Activated naive CD8-positive, alpha-beta T cell treated with anti-CD3 and anti-CD28 coated beads, Interleukin-2, amount 50 U/mL, for 16 hours (primary cell): ENCODE measurements around the gene EME2.
"Not testable (repeated sequence)": the region's sequence is repeated elsewhere in the genome, so short reads cannot be mapped to it uniquely, and the experiment has no call there.

ENCODE experiments used
- DNase-seq: peaks from one replicate; pipeline ENCODE4 v3.0.0-alpha.2; 2020; ENCODE audit warnings: low read depth, low spot score

EME2 gene

GRCh38 chr16:1791256-1791942 lies 18.8 kb downstream of the EME2 start:
- no peak for DNase-seq

DNA sequence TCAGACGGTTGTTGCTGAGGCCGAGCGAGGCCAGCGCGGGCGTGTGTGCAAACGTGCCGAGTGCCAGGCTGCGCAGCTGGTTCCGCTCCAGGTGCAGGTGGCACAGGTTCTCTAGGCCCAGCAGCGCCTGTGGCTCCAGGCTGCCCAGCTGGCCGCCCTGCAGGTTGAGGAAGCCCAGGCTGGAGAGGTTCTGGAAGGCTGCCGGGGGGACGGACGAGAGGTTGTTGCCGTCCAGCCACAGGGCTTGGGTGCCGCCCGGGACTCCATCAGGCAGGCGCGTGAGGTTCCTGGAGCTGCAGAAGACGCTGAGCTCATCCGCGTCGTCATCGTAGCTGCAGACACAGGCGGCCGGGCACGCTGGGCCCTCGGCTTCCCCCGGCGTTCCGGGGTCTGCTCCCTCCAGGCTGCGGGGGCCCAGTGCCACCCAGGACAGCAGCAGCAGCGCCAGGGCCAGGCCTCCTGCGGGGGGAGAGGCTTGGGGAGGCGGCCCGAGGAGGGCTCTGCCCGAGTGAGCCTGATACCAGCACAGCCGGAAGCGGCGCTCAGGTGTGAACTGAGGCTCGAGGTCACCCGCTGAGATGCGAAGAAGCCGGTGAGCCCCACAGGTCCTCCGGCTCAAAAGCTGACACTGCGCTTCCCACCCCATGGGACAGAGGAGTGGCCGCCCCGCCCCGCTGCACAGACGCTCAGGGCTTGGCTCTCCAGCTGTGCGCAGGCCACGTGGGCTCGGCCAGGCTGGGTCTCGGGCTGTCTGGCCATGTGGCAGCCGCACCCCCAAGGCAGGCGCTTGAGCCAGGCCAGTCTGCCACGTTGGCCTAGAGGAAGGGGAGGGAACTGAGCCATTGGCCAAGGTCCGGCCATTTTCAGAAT lies 19.6 kb downstream of the EME2 start:
- DNase-seq, result no peak

- no peak for DNase-seq
These were observed 20.4 kb downstream of the EME2 start for GRCh38 chr16:1792836-1793577.

DNA sequence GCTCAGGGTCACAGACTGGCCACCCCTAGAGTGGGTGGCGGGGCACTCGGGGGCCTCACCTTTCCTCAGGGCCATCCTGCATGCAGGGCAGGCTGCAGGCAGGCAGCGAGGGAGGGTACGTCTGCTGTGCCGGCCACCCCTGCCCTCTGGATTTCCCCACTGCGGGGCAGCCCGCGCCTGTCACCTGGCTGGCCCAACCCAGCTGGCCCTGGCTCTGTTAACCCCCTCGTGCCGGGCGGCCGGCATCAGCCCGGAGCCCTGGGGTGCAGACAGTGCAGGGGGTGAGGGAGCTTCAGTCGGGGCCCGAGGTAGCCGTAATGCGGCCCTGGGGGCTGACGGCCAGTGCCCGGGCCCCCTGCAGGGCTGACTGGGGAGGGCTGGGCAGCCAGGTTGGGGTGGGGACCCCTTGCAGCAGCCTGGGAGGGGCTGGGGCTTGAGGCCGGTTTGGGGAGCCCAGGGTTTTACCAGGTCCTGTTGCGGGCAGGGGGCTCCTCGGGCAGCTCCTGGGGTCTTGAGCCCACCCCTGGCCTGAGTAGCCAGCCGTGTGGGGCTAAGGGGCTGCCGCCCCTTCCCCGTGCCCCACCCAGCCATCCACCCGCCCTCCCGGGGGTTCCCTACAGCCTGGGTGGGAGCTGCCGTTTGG lies 21.1 kb downstream of the EME2 start, which contains the start of gene IGFALS:
Gene IGFALS (minus strand): TSS at position 128 of the 643 bp plus-strand sequence. CDS start 53 bp downstream, at position 75.
- DNase-seq, result no peak

GRCh38 chr16:1794221-1794871 lies 21.7 kb downstream of the EME2 start:
- DNase-seq, result no peak

- DNase-seq, result no peak
These were observed 22.5 kb downstream of the EME2 start for GRCh38 chr16:1794908-1795666.

DNA sequence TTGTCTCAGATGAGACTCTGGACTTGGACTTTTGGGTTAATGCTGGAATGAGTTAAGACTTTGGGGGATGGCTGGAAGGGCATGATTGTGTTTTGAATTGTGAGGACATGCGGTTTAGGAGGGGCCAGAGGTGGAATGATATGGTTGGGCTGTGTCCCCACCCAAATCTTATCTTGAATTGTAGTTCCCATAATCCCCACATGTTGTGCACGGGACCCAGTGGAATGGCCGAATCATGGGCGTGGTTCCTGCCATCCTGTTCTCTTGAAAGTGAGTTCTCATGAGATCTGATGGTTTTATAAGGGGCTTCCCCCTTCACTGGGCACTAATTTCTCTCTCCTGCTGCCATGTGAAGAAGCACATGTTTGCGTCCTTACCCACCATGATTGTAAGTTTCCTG lies 26.7 kb downstream of the EME2 start:
- not testable (repeated sequence) for DNase-seq

- DNase-seq, result no peak
These were observed 28.1 kb downstream of the EME2 start for GRCh38 chr16:1800701-1801100.

GRCh38 chr16:1807626-1808025 lies 35.0 kb downstream of the EME2 start:
- DNase-seq, result no peak

GRCh38 chr16:1808691-1809090 lies 36.1 kb downstream of the EME2 start:
- DNase-seq, result no peak

- no peak for DNase-seq
These were observed 36.7 kb downstream of the EME2 start for GRCh38 chr16:1809281-1809801.

- DNase-seq, result no peak
These were observed 37.5 kb downstream of the EME2 start for GRCh38 chr16:1810106-1810505.

DNA sequence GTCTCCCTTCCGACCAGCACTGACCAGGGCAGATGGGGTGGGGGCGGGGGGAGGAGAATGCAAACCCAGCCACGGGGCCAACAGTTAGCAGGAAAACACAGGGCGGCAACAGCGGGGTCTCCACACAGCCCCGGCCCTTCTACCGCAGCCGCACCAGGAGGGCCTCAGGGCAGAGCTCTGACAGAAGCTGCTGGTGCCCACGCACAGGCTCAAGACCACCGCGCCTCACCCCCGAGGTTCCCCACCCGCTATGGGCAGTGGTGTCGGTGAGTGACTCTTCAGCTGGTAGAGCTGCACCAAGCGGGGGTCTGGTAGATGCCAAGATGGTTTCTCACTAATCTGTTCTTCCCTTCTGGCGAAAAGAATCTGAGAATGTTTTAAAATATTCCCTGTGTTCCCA lies 37.9 kb downstream of the EME2 start:
- no peak for DNase-seq

- no peak for DNase-seq
These were observed 40.1 kb downstream of the EME2 start for GRCh38 chr16:1812732-1813163.

DNA sequence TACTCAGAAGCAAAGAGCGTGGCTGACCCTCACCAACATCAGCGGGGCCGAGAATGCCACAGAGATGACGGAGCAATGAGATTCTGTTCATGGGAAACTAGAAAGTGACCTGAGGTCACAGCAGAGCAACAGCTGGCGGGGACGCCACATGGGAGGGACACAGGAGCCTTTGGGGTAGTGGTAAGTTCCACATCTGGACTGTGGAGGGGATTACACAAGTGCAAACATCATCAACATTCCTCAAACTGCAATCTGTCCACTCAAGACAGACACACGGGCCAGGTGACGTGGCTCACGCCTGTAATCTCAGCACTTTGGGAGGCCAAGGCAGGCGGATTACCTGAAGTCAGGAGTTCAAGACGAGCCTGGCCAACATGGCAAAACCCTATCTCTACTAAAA lies 42.9 kb downstream of the EME2 start:
- DNase-seq, result no peak

- DNase-seq, result no peak
These were observed 44.0 kb downstream of the EME2 start for GRCh38 chr16:1816396-1817275.

GRCh38 chr16:1817276-1817589 lies 44.6 kb downstream of the EME2 start:
- no peak for DNase-seq

- no peak for DNase-seq
These were observed 45.1 kb downstream of the EME2 start for GRCh38 chr16:1817716-1818115.

DNA sequence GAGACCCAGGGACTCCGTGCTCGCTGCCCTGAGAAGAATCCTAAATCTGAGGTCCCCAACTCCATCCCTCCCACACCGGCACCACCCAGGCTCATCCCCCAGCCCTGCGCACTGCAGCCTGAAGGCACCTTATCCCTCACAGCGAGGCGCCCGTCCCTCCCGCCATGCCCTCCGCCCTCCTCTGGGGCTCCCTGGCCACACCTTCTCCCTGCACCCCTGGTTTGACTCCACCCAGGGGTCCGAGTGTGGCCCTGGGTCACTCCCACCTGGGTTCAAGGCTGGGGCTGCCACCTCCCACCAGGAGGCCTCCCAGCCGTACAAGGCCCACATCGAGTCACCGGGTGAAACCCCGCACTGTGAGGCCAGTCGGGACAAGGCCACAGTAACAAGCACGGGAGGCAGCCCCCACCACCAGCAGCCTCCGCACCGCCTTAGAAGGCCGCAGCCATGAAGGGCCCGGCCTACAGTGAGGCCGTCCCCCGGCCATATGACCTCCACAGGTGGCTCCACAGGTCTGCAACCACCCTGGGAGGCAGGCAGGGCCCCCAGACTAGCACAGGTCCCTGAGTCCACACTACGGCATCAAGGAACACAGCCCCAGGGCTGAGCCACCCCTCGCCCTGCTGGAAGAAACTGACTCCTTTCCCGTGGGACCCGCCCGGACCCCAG lies 45.7 kb downstream of the EME2 start:
- DNase-seq, result no peak
